GM18951 (cell line): ENCODE data around the gene PRR23C.
"Not testable (repeated sequence)": the region's sequence is repeated elsewhere in the genome, so short reads cannot be mapped to it uniquely, and the experiment has no call there.

Experiments used
- POLR2A ChIP-seq: IDR thresholded peaks from 4 replicates; pipeline ENCODE4 v1.6.1; 2011; ENCODE audit warnings: mild to moderate bottlenecking; ENCODE audit not compliant: insufficient read length, insufficient read depth; ENCODE audit errors: extremely low read depth
- in situ Hi-C: fragments of 300-500 bp; cut with MboI; formaldehyde crosslinking; loops from one replicate; pipeline ENCODE4 v1.12.0; 2022; ENCODE audit warnings: low sequenced_read_pairs, mixed read lengths, inconsistent platforms; ENCODE audit not compliant: unreplicated experiment

The PRR23C gene

DNA sequence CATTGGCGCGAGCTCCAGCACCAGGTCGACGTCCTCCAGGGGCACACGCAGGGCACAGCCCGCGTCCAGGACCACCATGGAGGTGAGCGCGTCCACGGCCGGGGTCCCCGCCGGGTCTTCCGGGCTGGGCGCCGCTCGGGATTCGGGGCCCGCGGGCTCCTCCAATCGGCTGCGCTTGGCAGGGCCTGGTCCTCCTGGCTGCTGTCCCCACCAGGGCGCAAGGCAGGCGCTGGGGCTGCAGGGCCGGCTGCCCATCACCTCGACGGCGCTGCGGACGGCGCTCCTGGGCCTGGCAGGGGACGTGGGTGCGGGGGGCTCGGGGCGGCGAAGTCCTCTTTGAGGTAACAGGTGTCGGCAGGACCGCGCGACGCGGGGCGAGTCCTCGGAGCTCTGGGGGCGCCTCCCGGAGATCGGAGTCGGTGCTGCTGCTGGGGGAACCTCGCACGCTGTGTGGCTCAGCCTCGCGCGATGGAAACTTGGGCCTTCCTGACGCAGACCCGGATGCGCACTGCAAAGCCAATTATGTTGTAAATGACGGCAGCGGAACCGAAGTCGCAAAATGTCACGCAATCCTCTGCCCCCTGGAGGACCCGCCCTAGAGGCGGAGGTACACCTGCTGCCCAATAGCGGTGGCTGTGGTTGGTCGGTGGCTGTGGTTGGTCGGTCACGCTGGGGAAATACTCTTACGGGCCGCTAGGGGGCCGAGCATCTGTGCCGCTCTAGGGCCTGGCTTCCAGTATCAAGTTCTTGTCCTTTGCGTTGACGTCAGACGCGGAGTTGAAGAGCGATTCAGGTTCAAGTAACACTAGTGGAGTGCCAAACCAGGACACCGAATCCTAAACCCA lies at the start of gene PRR23C:
Gene PRR23C (minus strand): TSS at position 527 of the 845 bp plus-strand sequence. CDS start 272 bp downstream, at position 255.
- in situ Hi-C loops: no loop called here
- no peak for TF ChIP-seq POLR2A

GRCh38 chr3:139093840-139094239 lies 49.1 kb upstream of the PRR23C start:
- in situ Hi-C loops: loop anchor here (10.0 kb wide), 1 partner anchor 139 kb away; no protein-coding TSS in a partner anchor
- no peak for TF ChIP-seq POLR2A

GRCh38 chr3:139088462-139089324 lies 44.0 kb upstream of the PRR23C start:
- no peak for TF ChIP-seq POLR2A
- in situ Hi-C loops: no loop called here

DNA sequence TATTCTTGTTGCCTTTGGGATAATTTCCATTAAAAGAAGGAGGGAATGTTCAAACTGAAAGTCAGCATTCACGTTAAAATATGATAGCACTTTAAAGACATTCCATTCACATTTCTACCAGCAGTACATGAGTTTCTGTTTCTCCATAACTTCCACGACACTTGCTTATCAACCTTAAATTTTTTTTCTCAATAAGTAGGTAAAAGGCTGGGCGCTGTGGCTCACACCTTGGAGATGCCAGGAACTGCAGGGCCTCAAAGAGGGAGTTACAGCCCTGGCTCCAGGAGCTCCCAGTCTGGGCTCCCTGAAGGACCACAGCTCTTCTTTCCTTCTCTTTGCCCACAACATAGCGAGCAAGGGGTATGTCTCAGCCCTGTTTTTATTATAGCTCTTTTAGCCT lies 42.9 kb upstream of the PRR23C start:
- in situ Hi-C loops: no loop called here
- no peak for TF ChIP-seq POLR2A

DNA sequence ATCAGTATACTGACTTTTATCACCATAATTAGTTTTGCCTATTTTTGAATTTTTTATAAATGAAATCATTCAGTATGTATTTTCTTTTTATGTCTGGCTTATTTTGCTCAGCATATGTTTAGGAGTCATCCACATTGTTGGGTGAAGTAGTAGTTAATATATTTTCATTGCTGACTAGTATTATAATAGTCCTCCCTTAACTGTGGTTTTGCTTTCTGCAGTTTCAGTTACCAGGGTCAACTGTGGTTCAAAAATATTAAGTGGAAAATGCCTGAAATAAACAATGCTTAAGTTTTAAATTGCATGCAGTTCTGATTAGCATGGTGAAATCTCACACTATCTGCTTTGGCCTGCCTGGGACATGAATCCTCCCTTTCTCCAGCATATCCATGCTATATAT lies 39.5 kb upstream of the PRR23C start:
- in situ Hi-C loops: no loop called here
- no peak for TF ChIP-seq POLR2A

DNA sequence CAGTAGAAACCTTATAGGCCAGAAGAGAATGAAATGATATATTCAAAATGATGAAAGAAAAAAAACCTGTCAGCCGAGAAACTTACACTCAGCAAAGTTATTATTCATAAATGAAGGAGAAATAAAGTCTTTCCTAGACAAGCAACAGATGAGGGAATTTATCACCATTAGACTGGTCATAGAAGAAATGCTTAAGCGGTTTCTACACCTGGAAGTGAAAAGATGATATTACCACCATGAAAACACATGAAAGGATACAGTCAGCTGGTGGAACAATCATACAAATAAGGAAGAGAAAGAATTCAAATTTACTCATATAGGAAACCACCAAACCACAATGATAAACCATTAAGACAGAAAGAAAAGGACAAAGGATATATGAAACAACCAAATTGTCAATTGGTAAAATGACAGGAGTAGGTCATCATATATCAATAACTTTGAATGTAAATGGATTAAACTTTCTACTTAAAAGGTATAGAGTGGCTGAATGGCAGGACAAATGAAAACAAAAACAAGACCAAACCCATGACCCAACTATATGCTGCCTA lies 29.9 kb upstream of the PRR23C start:
- in situ Hi-C loops: no loop called here
- TF ChIP-seq POLR2A: no peak

DNA sequence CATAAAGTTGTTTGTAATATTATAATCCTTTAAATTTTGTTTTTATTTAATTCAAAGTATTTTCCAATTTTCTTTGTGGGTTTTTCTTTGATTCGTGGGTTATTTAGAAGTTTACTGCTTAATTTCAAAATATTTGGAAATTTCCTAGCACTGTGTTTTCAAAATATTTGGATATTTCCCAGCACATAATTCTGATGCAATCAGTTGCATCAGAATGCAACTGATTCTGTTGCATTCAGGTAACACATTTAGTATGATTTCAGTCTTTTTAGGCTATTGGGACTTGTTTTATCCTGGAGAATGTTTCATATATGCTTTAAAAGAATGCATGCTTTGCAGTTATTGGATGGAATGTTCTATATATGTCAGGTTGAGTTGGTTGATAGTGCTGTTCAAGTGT lies 18.2 kb upstream of the PRR23C start:
- no peak for TF ChIP-seq POLR2A
- in situ Hi-C loops: no loop called here

- in situ Hi-C loops: no loop called here
- TF ChIP-seq POLR2A: no peak
Observed at GRCh38 chr3:139052802-139053600, 8.3 kb upstream of the PRR23C start.

DNA sequence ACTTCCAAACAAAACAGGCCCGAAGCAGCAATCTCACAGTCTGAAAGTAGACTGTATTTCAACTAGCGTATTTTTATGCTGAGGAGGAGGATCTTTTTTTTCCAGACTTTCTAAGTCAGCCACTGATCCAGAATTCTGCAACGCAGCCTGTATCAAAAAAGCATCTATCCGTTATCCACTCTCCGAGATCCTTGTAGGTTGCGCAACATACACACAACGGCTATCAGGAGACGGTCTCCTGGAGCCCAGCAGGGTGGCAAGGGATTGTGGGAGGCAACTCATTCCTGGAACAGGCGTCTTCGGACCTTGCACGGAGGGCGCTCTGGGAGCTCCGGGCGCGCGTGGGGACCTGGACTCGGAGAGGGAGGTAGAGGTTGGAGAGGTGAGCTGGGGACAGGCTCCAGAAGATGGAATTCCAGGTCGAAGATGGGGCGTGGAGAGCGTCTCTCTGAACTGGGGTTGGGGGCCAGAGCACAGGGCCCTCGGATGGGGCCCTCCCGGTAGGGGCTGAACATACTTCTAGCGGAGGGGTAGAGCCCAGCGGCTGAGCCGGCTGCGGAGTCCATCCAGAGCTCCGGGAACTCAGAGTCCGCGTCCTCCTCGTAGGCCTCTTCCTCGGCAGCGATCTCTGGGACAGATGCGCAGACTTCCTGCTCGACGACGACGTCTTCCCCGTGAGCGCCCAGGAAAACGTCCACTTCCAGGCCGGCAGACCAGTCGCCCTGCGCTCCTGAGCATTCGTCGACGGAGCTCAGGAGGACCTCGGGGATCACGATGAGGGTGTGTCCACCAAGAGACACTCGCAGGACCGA lies 932 bp downstream of the PRR23C start:
- in situ Hi-C loops: no loop called here
- no peak for TF ChIP-seq POLR2A

DNA sequence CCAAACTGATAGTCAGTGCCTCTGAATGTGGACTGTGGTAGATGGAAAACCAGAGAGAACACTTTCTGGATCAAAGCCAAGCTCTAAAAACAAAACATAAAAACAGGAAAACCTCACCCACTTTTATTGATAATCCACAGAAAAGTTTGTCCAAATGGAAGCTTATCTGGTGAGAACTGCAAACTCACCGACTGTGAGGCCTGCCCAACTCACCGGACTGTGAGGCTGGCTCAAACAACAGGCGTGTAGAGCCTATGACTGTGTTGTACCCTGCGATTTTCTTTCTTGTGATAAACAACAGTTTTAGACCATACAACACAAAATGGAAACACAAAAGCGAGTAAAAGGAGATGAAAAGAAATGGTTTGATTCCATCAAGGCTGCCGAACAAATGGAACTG lies 7.2 kb downstream of the PRR23C start:
- TF ChIP-seq POLR2A: no peak
- in situ Hi-C loops: no loop called here

DNA sequence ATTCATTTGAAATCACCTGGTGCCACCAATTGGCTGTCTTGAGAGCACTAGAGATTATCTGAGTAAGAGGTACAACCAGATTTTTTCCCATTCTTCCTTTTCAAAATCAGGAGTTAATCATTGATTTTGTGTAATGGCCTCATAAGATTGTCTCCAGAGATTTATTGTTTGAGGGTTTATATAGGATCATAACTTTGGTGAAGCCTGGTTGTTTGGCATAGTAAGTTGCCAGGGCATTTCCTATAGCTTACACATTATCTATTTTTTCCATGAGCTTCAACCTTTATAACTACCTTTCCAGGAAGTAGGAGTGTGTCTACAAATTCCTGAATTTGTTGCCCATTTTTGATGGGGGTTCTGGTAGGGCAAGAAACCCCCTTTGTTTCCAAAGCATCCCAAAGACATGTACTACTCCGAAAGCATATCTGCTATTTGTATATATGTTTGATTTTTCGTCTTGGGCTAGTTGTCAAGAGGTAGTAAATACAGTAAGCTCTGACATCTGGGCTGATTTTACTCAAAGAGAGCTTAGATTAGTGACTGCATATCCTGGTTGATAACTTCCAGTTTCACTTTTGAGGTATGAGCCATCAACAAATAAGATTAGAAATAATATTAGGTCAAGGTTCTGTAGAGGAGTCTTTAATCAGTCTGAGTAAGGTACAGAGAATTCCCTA lies 12.2 kb downstream of the PRR23C start:
- TF ChIP-seq POLR2A: no peak
- in situ Hi-C loops: no loop called here

- in situ Hi-C loops: not testable (repeated sequence)
Observed at GRCh38 chr3:139030576-139030975, 14.1 kb downstream of the PRR23C start.
